Coronary artery (tissue), 2 donors: ENCODE results near the gene ZGLP1.

Experiments
- DNase-seq: peaks from one replicate; pipeline ENCODE4 v3.0.0-alpha.2; 2017; ENCODE audit warnings: low spot score
- H3K27ac ChIP-seq, 2 donors: fragments of 200-600 bp; sonication (generic); one replicate each; pipeline ENCODE4 v1.5.1; 2016 to 2019
- H3K4me3 ChIP-seq: fragments of 200-600 bp; sonication (generic); 2 replicates; pipeline ENCODE4 v1.5.1; 2016; ENCODE audit warnings: mild to moderate bottlenecking, moderate library complexity
- CTCF ChIP-seq: fragments of 200-600 bp; sonication (generic); IDR thresholded peaks from one replicate; pipeline ENCODE4 v1.5.1; 2019; ENCODE audit warnings: antibody characterized with exemption

The ZGLP1 gene

GRCh38 chr19:10317045-10317856, 7.6 kb upstream of the ZGLP1 start:
- H3K27ac ChIP-seq = no peak overlapping the region
- TF ChIP-seq CTCF = no peak
- DNase-seq = no peak
- H3K4me3 ChIP-seq = no peak overlapping the region

GRCh38 chr19:10316229-10317044, 6.8 kb upstream of the ZGLP1 start:
- H3K27ac ChIP-seq = peak overlapping the region in 1 of 2 donors; percentile 63
- no peak for DNase-seq

GRCh38 chr19:10315335-10316214, 6.0 kb upstream of the ZGLP1 start, which contains the start of gene FDX2:
FDX2 (minus strand) TSS chr19:10316015; CDS start chr19:10315996, 19 bp downstream.
- H3K4me3 ChIP-seq = peak within 1 kb of the TSS; percentile 85
- no peak for TF ChIP-seq CTCF
- peak within 1 kb of the TSS; percentile 9 to 63 for H3K27ac ChIP-seq
- DNase-seq = no peak

More at GRCh38 chr19:10316229-10317044, 6.8 kb upstream of the ZGLP1 start:
- peak overlapping the region; percentile 85 for H3K4me3 ChIP-seq
- no peak for TF ChIP-seq CTCF

- no peak for TF ChIP-seq CTCF
- H3K27ac ChIP-seq = no peak overlapping the region
- H3K4me3 ChIP-seq = no peak overlapping the region
- DNase-seq = no peak
These were observed 3.3 kb downstream of the ZGLP1 start for GRCh38 chr19:10306327-10306726.

DNA sequence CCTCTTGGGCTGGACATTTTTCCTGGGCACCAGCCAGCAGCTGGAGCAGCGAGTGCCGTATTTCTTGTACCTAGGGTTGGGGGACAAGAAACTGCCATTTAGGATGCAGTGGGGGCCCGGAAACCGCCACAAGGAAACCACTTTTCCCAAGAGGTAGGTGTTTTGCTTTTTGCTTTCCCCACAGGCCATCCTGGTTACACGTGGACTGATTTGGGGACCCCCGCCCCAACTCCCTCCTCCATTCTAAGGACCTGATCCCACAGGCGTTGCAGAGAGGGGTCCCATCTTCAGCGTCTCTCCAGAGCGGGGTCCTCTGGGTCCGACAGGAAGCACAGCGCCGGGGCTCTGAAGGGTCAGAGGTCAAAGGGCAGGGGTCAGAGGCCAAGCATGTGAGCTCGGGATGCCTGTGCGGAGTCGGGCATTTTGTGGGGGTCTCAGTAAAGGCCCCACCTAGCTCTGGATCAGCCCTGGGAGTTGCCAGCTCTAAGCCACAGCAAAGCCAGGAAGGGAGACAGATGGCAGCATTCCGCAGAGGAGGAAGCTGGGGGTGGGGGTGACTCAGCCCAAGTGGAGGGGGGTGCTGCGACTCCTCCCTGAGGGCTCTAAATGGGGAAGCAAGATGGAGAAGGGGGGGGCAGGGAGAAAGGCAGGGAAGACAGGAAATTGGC, 4.3 kb downstream of the ZGLP1 start:
- no peak overlapping the region for H3K4me3 ChIP-seq
- no peak for TF ChIP-seq CTCF
- no peak for DNase-seq
- H3K27ac ChIP-seq = peak overlapping the region in 1 of 2 donors; percentile 7
